GM10248 (cell line): ENCODE results near the gene KEL.

Experiments used
- CTCF ChIA-PET: fragments of 300-600 bp; sonication (Branson Sonifier 250); formaldehyde crosslinking; extraction: SDS; loops from one replicate; lab custom pipeline; 2021; ENCODE audit warnings: antibody characterized with exemption; lab: Yijun Ruan, JAX
- POLR2A ChIA-PET: fragments of 350-650 bp; sonication (Branson Sonifier 250); formaldehyde crosslinking; extraction: SDS; loops from one replicate; lab custom pipeline; 2020; ENCODE audit warnings: antibody characterized with exemption; lab: Yijun Ruan, JAX
- DNase-seq: peaks from one replicate; pipeline ENCODE4 v3.0.0; 2012; ENCODE audit errors: extremely low spot score
- CTCF ChIP-seq: IDR thresholded peaks from 2 replicates; pipeline ENCODE4 v1.5.1; 2012; ENCODE audit warnings: mild to moderate bottlenecking, low read depth; ENCODE audit errors: extremely low read depth, missing control alignments, control extremely low read depth

KEL gene

GRCh38 chr7:142963993-142964392 lies 1.8 kb upstream of the KEL start:
- ChIA-PET CTCF (interaction anchor here (1.2 kb wide), 1 partner anchor 9 kb away, joined by 3 read pairs; no protein-coding TSS in a partner anchor), POLR2A (no interaction called here)
- no peak for DNase-seq
- TF ChIP-seq CTCF, result no peak

GRCh38 chr7:142962991-142963390 lies 828 bp upstream of the KEL start:
- ChIA-PET CTCF (interaction anchor here (1.0 kb wide), 1 partner anchor 8 kb away, joined by 3 read pairs; no protein-coding TSS in a partner anchor), POLR2A (no interaction called here)
- no peak for TF ChIP-seq CTCF
- no peak for DNase-seq

- ChIA-PET POLR2A (no interaction called here), CTCF (interaction anchor here (0.7 to 1.0 kb wide), 2 partner anchors 80 to 82 kb away, joined by 3 to 4 read pairs; no protein-coding TSS in a partner anchor)
Measured at GRCh38 chr7:142961595-142961972, 579 bp downstream of the KEL start.

GRCh38 chr7:142960955-142961512 lies 1.1 kb downstream of the KEL start:
- peak; percentile 6 for TF ChIP-seq CTCF
- no peak for DNase-seq
- ChIA-PET POLR2A (no interaction called here), CTCF (interaction anchor here (0.7 to 1.9 kb wide), 4 partner anchors 19 to 329 kb away, joined by 3 to 4 read pairs (median 4); no protein-coding TSS in a partner anchor)

More at GRCh38 chr7:142961595-142961972, 579 bp downstream of the KEL start:
- TF ChIP-seq CTCF, result no peak
- no peak for DNase-seq

GRCh38 chr7:142959202-142959601 lies 3.0 kb downstream of the KEL start:
- POLR2A ChIA-PET, result no interaction called here
- no peak for TF ChIP-seq CTCF
- CTCF ChIA-PET, result interaction anchor here (1.4 kb wide), 1 partner anchor 50 kb away, joined by 3 read pairs; no protein-coding TSS in a partner anchor
- DNase-seq, result no peak

GRCh38 chr7:142957723-142958122 lies 4.4 kb downstream of the KEL start:
- DNase-seq, result no peak
- TF ChIP-seq CTCF, result no peak
- ChIA-PET POLR2A (no interaction called here), CTCF (no interaction called here)
